GM23248 (cell line): Measurements from ENCODE around the gene NRSN1.

Source experiments
- EZH2 ChIP-seq: fragments of 200-600 bp; sonication (generic); IDR thresholded peaks from 2 replicates; pipeline ENCODE4 v1.6.1; 2018; ENCODE audit warnings: antibody characterized with exemption, mild to moderate bottlenecking; ENCODE audit not compliant: insufficient read depth, poor library complexity, severe bottlenecking
- EZH2phosphoT487 ChIP-seq: fragments of 200-600 bp; sonication (generic); IDR thresholded peaks from 2 replicates; pipeline ENCODE4 v1.6.1; 2018; ENCODE audit warnings: antibody characterized with exemption, moderate library complexity, mild to moderate bottlenecking, low read depth; ENCODE audit not compliant: insufficient read depth

DNA sequence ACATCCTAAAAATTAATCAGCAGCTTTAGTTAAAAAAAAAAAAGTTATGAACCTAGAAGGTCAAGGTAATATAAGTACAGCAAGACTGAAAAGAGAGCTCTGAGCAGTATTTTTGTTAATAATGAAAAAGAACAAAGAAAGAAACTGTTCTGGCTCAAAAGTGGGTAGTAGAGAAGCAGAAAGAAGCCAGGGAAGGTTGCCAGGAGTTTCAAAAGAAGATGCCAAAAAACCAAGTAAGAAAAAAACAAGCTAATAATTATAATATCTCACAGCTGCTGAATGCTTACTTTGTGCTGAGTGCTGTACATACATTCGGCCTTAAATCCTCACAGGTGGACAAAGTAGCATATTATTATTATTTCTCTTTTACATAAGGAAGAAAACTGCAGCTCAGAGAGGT is 31.9 kb downstream of the NRSN1 start:
- TF ChIP-seq EZH2phosphoT487 (no peak), EZH2 (no peak)
